ENCODE data around the gene MMD2.

DNA sequence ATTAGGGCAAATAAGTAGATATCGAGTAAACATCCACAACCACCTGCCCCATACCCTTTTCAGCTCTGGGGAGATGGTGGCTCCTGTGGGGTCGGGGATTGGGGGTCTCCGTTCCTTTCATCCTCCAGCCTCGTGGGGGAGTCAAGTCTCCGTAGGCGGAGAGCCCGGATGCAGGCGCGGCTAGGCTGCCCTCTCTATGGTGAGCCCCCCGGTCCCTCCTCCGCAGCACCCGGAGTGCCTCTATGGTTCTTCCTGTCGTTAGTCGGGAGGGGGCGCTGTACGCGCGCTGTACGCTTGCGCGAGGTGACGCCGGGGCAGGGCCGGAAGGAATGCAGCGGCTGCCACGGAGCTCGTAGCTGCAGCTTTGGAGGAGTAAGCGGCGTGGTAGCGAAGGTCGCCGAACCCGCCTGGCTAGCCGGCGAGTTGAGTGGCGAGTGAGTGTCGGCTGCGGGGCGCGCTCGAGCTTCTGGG lies 14.8 kb upstream of the MMD2 start:
- TF ChIP-seq, protein P1, sequence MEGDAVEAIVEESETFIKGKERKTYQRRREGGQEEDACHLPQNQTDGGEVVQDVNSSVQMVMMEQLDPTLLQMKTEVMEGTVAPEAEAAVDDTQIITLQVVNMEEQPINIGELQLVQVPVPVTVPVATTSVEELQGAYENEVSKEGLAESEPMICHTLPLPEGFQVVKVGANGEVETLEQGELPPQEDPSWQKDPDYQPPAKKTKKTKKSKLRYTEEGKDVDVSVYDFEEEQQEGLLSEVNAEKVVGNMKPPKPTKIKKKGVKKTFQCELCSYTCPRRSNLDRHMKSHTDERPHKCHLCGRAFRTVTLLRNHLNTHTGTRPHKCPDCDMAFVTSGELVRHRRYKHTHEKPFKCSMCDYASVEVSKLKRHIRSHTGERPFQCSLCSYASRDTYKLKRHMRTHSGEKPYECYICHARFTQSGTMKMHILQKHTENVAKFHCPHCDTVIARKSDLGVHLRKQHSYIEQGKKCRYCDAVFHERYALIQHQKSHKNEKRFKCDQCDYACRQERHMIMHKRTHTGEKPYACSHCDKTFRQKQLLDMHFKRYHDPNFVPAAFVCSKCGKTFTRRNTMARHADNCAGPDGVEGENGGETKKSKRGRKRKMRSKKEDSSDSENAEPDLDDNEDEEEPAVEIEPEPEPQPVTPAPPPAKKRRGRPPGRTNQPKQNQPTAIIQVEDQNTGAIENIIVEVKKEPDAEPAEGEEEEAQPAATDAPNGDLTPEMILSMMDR (IDR thresholded peaks at IDR 0.05): peak; percentile 54 to 92 (median 81)
- TF ChIP-seq POLR2A (IDR thresholded peaks at IDR 0.05): peak in 2 of 4 donors; percentile 40 to 59
